Kidney (tissue), 14 donors: ENCODE data around the gene ANKRD6. TPM values are rescaled to one million over a fixed set of nuclear protein-coding genes. Genes with fewer than 3 reads are reported as not detected.

Experiments
- DNase-seq, 5 donors: peaks; one replicate each; pipeline ENCODE4 v3.0.0-alpha.2; 2013 to 2020
- FAIRE-seq: peaks from 2 replicates; lab custom pipeline; 2012; peaks lifted over from hg19 to GRCh38; lab: Jason Lieb, UNC
- H3K27ac ChIP-seq, 2 donors: one replicate each; pipeline ENCODE4 v1.7.0; 2013; ENCODE audit warnings: low read depth in 2 of 2, low read length in 2 of 2, inconsistent platforms in 1 of 2
- H3K27me3 ChIP-seq: one replicate; pipeline ENCODE4 v1.7.1; 2013; ENCODE audit warnings: low read length, inconsistent platforms; ENCODE audit not compliant: control insufficient read depth, insufficient read depth
- H3K36me3 ChIP-seq, 3 donors: one replicate each; pipeline versions ENCODE4 v1.7.0 to v1.7.1; 2013; ENCODE audit warnings: low read length in 3 of 3, control low read depth in 1 of 3, inconsistent platforms in 1 of 3; ENCODE audit not compliant: insufficient read depth in 3 of 3, control insufficient read depth in 2 of 3
- H3K4me1 ChIP-seq, 3 donors: one replicate each; pipeline versions ENCODE4 v1.7.0 to v1.7.1; 2013; ENCODE audit warnings: low read length in 3 of 3, inconsistent platforms in 1 of 3, low read depth in 1 of 3; ENCODE audit not compliant: control insufficient read depth in 2 of 3, insufficient read depth in 2 of 3
- H3K4me3 ChIP-seq, 3 donors: one replicate each; pipeline versions ENCODE4 v1.7.0 to v1.8.1; 2013; ENCODE audit warnings: low read length in 3 of 3, control low read depth in 1 of 3, inconsistent platforms in 1 of 3
- H3K9ac ChIP-seq, 3 donors: one replicate each; pipeline versions ENCODE4 v1.7.0 to v1.7.1; 2013; ENCODE audit warnings: low read length in 3 of 3, control low read depth in 1 of 3, inconsistent platforms in 1 of 3
- H3K9me3 ChIP-seq, 3 donors: one replicate each; pipeline versions ENCODE4 v1.7.0 to v1.7.1; 2013; ENCODE audit warnings: low read length in 3 of 3, control low read depth in 1 of 3, inconsistent platforms in 1 of 3; ENCODE audit not compliant: control insufficient read depth in 2 of 3, insufficient read depth in 1 of 3
- intact Hi-C: fragments of 100-400 bp; cut with DNase I; formaldehyde crosslinking; loops from one replicate; pipeline ENCODE4 v1.11.1; 2022
- polyA plus RNA-seq: library from polyadenylated mRNA; stranded (reverse); fragments of 350-450 nt; fragmentation: Illumina TruSeq; extraction: RNeasy Lipid Tissue Mini Kit (QIAGEN cat#74804); gene quantifications from one replicate; pipeline ENCODE4 v1.2.3, GENCODE V29; 2014; ENCODE audit warnings: low read depth, low replicate concordance; ENCODE audit not compliant: insufficient read depth
- total RNA-seq: library from RNA; stranded (reverse); fragmentation: NEBNext Ultra II Directional; extraction: Animal tissue kit (Norgen Biotek cat#: 25700); gene quantifications from one replicate; pipeline ENCODE4 v1.2.1, GENCODE V29; 2021
- TF ChIP-seq, protein P1 (sequence below): IDR thresholded peaks from 3 replicates; pipeline ENCODE4 v1.5.1; 2012; ENCODE audit warnings: mild to moderate bottlenecking, moderate library complexity, borderline replicate concordance; ENCODE audit not compliant: insufficient read depth; ENCODE audit errors: extremely low read depth
- donor health status: control.
- donor health status: control.
- donor health status: control.
- donor health status: control.
- donor health status: control.
- donor health status: DM: yes; HTN: yes; CAD: no.
- donor health status: Normal renal cell carcinoma (clear cell type).

Gene ANKRD6
- total and polyA plus RNA-seq, 2 donors from 2014 or later, result 10.3 to 29.5 TPM

DNA sequence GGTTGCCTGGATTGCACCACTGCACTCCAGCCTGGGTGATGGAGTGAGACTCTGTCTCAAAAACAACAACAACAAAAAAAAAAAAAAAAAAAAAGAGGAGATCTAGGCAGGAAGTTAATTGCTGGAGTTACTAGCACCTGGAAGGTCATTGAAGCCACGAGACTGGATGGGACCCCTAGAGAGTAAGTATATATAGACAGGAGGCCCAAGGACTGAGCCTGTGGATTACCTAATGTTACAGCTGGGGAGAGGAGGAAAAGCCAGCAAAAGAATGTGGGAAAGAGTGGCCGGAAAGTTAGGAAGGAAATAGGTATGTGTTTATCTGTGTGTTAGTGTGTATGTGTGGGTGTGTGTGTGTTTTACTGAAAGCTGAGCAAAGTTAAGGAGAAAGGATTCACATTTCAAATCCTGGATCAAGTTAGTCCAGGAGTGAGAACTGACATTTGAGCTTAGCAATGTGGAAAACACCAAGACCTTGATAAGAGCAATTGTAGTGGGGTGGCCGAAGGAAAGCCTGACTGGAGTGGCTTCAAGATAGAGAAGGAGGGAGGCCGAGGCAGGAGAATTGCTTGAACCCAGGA lies 38.4 kb downstream of the ANKRD6 start:
- H3K9me3 ChIP-seq, result no peaks in the 10 kb centered on the region
- intact Hi-C loops, result no loop called here
- peak in 3 of 5 donors; percentile 14 to 62 (median 43) for DNase-seq

DNA sequence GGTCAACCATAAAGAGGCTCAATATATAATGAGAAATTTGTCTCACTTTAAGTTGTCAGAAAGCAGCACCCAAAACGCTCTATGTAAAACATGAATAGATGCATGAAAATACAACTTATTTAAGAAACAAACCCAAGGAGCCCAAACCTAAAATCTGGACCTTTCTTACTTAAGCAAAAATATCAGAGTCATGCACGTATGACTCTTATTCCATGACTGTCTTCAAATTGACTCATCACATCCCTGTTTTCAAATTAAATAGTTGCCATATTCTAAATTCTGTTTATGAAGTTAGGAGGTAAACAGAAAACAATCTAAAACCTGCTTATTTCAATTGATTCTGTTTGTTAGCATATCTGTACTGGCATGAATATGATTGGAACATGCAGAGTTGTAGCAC lies 42.1 kb downstream of the ANKRD6 start:
- H3K4me1 ChIP-seq, result no peaks in the 10 kb centered on the region
- no peaks in the 10 kb centered on the region for H3K27me3 ChIP-seq
- H3K27ac ChIP-seq, result no peak overlapping the region
- TF ChIP-seq, protein P1, sequence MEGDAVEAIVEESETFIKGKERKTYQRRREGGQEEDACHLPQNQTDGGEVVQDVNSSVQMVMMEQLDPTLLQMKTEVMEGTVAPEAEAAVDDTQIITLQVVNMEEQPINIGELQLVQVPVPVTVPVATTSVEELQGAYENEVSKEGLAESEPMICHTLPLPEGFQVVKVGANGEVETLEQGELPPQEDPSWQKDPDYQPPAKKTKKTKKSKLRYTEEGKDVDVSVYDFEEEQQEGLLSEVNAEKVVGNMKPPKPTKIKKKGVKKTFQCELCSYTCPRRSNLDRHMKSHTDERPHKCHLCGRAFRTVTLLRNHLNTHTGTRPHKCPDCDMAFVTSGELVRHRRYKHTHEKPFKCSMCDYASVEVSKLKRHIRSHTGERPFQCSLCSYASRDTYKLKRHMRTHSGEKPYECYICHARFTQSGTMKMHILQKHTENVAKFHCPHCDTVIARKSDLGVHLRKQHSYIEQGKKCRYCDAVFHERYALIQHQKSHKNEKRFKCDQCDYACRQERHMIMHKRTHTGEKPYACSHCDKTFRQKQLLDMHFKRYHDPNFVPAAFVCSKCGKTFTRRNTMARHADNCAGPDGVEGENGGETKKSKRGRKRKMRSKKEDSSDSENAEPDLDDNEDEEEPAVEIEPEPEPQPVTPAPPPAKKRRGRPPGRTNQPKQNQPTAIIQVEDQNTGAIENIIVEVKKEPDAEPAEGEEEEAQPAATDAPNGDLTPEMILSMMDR, result no peak
- FAIRE-seq (no peak), DNase-seq (no peak)
- no peaks in the 10 kb centered on the region for H3K36me3 ChIP-seq
- no peak overlapping the region for H3K9ac ChIP-seq
- H3K9me3 ChIP-seq, result no peaks in the 10 kb centered on the region
- intact Hi-C loops, result no loop called here
- H3K4me3 ChIP-seq, result no peak overlapping the region

More for the DNA sequence above, 38.4 kb downstream of the ANKRD6 start:
- H3K36me3 ChIP-seq, result no peaks in the 10 kb centered on the region
- H3K4me3 ChIP-seq, result no peak overlapping the region
- TF ChIP-seq, protein P1, result no peak
- FAIRE-seq, result no peak
- H3K9ac ChIP-seq, result no peak overlapping the region
- no peaks in the 10 kb centered on the region for H3K4me1 ChIP-seq
- no peak overlapping the region for H3K27ac ChIP-seq
- H3K27me3 ChIP-seq, result no peaks in the 10 kb centered on the region

DNA sequence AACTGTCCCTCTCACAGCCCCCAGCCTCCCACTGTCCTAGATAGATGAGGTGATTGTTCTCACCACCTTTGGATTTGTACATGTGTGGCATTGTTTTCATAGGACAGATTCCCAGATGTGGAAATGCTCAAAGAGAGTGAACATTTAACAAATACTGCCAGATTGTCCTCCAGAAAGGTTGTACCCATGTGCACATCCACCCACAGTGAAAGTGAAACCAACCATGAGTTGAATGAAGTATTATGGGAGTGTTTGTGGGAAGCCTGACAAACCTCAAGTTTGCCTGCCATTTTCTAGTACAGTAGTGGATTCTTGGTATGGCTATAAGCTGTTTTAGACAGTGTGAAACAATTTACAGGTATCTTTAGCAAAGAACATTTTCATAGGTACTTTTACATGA lies 42.7 kb downstream of the ANKRD6 start:
- H3K36me3 ChIP-seq, result no peaks in the 10 kb centered on the region
- no peak overlapping the region for H3K9ac ChIP-seq
- FAIRE-seq (no peak), DNase-seq (peak in 1 of 5 donors; percentile 16)
- TF ChIP-seq, protein P1, result no peak
- no peak overlapping the region for H3K4me3 ChIP-seq
- no peak overlapping the region for H3K27ac ChIP-seq
- H3K27me3 ChIP-seq, result no peaks in the 10 kb centered on the region
- intact Hi-C loops, result no loop called here
- no peaks in the 10 kb centered on the region for H3K9me3 ChIP-seq
- no peaks in the 10 kb centered on the region for H3K4me1 ChIP-seq

DNA sequence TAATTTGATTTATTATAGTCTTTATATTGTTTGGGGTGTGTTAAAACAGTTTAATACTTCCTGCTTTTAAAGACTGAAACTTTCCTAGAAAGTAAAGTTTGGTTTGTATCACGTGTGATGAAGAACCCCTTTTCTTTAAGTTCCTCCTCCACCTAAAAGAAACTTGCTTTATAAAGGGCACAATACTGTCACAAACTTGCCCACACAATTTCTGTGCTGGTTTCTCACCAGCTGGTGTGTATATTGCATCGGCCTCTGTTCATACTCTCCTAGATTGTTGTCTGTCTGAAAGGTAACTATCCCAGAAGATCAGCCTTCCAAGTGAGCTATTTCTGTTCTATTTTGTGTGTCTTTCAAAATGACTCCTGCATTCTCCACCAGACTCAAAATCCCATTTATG lies 46.9 kb downstream of the ANKRD6 start:
- no peak overlapping the region for H3K9ac ChIP-seq
- TF ChIP-seq, protein P1, result no peak
- H3K36me3 ChIP-seq, result no peaks in the 10 kb centered on the region
- no peak overlapping the region for H3K4me3 ChIP-seq
- no peak overlapping the region for H3K27ac ChIP-seq
- intact Hi-C loops, result no loop called here
- DNase-seq, result no peak
- H3K27me3 ChIP-seq, result no peaks in the 10 kb centered on the region
- H3K9me3 ChIP-seq, result no peaks in the 10 kb centered on the region
- H3K4me1 ChIP-seq, result peaks cover 0 to 2% (median 0%) of the 10 kb centered on the region in 3 donors
- FAIRE-seq, result no peak
